HEK293 (cell line): ENCODE measurements around the gene TIMM17A.

Source experiments
- EGR2 ChIP-seq: fragments of 450-650 bp; formaldehyde crosslinking; IDR thresholded peaks from 2 replicates; pipeline ENCODE4 v1.5.1; 2016; ENCODE audit warnings: low read depth, missing biosample characterization, missing genetic modification characterization
- GLIS1 ChIP-seq: fragments of 450-650 bp; formaldehyde crosslinking; IDR thresholded peaks from 2 replicates; pipeline ENCODE4 v1.5.1; 2016; ENCODE audit warnings: missing biosample characterization, missing genetic modification characterization
- HOXD13 ChIP-seq: sonication (generic); formaldehyde crosslinking; IDR thresholded peaks from 2 replicates; pipeline ENCODE4 v1.8.0; 2022; ENCODE audit warnings: missing genetic modification reagents, borderline replicate concordance
- INSM2 ChIP-seq: fragments of 450-650 bp; formaldehyde crosslinking; IDR thresholded peaks from 2 replicates; pipeline ENCODE4 v1.5.1; 2016; ENCODE audit warnings: missing biosample characterization, missing genetic modification characterization
- KLF10 ChIP-seq: fragments of 450-650 bp; IDR thresholded peaks from 2 replicates; pipeline ENCODE4 v1.5.1; 2018; ENCODE audit warnings: missing biosample characterization, mild to moderate bottlenecking, missing genetic modification characterization
- SALL2 ChIP-seq: fragments of 450-650 bp; formaldehyde crosslinking; IDR thresholded peaks from 2 replicates; pipeline ENCODE4 v1.5.0; 2017; ENCODE audit warnings: missing biosample characterization, mild to moderate bottlenecking, missing genetic modification characterization, borderline replicate concordance
- SCRT1 ChIP-seq: fragments of 450-650 bp; formaldehyde crosslinking; IDR thresholded peaks from 2 replicates; pipeline ENCODE4 v1.5.1; 2016; ENCODE audit warnings: missing biosample characterization, missing genetic modification characterization, borderline replicate concordance
- ZBTB11 ChIP-seq: fragments of 450-650 bp; formaldehyde crosslinking; conservative IDR thresholded peaks from 2 replicates; pipeline ENCODE4 v1.5.1; 2016; ENCODE audit warnings: low read depth, missing biosample characterization, missing genetic modification characterization
- ZBTB21 ChIP-seq: fragments of 450-650 bp; formaldehyde crosslinking; IDR thresholded peaks from 2 replicates; pipeline ENCODE4 v1.5.1; 2017; ENCODE audit warnings: missing biosample characterization, missing genetic modification characterization
- ZBTB48 ChIP-seq: fragments of 450-650 bp; formaldehyde crosslinking; IDR thresholded peaks from 2 replicates; pipeline ENCODE4 v1.5.1; 2016; ENCODE audit warnings: missing biosample characterization, missing genetic modification characterization
- ZBTB6 ChIP-seq: fragments of 450-650 bp; formaldehyde crosslinking; IDR thresholded peaks from 2 replicates; pipeline ENCODE4 v1.5.1; 2017; ENCODE audit warnings: missing biosample characterization, missing genetic modification characterization
- ZBTB7A ChIP-seq: fragments of 450-650 bp; formaldehyde crosslinking; IDR thresholded peaks from 2 replicates; pipeline ENCODE4 v1.5.1; 2016; ENCODE audit warnings: low read depth, missing biosample characterization, missing genetic modification characterization
- ZEB2 ChIP-seq: fragments of 450-650 bp; formaldehyde crosslinking; IDR thresholded peaks from 2 replicates; pipeline ENCODE4 v1.5.1; 2016; ENCODE audit warnings: missing biosample characterization, missing genetic modification characterization
- ZNF148 ChIP-seq: fragments of 450-650 bp; formaldehyde crosslinking; IDR thresholded peaks from 2 replicates; pipeline ENCODE4 v1.5.0; 2017; ENCODE audit warnings: missing biosample characterization, missing genetic modification characterization, borderline replicate concordance
- ZNF169 ChIP-seq: fragments of 450-650 bp; formaldehyde crosslinking; IDR thresholded peaks from 2 replicates; pipeline ENCODE4 v1.5.1; 2016; ENCODE audit warnings: missing biosample characterization, missing genetic modification characterization
- ZNF202 ChIP-seq: fragments of 450-650 bp; formaldehyde crosslinking; IDR thresholded peaks from 2 replicates; pipeline ENCODE4 v1.5.1; 2016; ENCODE audit warnings: missing biosample characterization, missing genetic modification characterization, borderline replicate concordance
- ZNF274 ChIP-seq, 2 experiments: fragments of 200-500 bp in 1 of 2; fragments of 450-650 bp in 1 of 2; sonication (Bioruptor generic) in 1 of 2; formaldehyde crosslinking in 1 of 2; IDR thresholded peaks; 2 replicates each; pipeline versions ENCODE4 v1.5.1 to v1.6.1; 2014 to 2016; ENCODE audit warnings: borderline replicate concordance in 1 of 2, inconsistent platforms in 1 of 2, low read length in 1 of 2, missing biosample characterization in 1 of 2, missing genetic modification characterization in 1 of 2
- ZNF350 ChIP-seq: fragments of 450-650 bp; formaldehyde crosslinking; IDR thresholded peaks from 2 replicates; pipeline ENCODE4 v1.5.0; 2017; ENCODE audit warnings: missing biosample characterization, mild to moderate bottlenecking, missing genetic modification characterization
- ZNF391 ChIP-seq: fragments of 450-650 bp; formaldehyde crosslinking; IDR thresholded peaks from 2 replicates; pipeline ENCODE4 v1.5.1; 2016; ENCODE audit warnings: low read depth, missing biosample characterization, missing genetic modification characterization, borderline replicate concordance
- ZNF394 ChIP-seq: fragments of 450-650 bp; formaldehyde crosslinking; IDR thresholded peaks from 2 replicates; pipeline ENCODE4 v1.5.1; 2016; ENCODE audit warnings: missing biosample characterization, missing genetic modification characterization, mild to moderate bottlenecking, moderate library complexity, borderline replicate concordance
- ZNF449 ChIP-seq: fragments of 450-650 bp; formaldehyde crosslinking; IDR thresholded peaks from 2 replicates; pipeline ENCODE4 v1.5.1; 2017; ENCODE audit warnings: missing biosample characterization, mild to moderate bottlenecking, missing genetic modification characterization, moderate library complexity
- ZNF521 ChIP-seq: fragments of 450-650 bp; formaldehyde crosslinking; IDR thresholded peaks from 2 replicates; pipeline ENCODE4 v1.5.1; 2017; ENCODE audit warnings: missing biosample characterization, mild to moderate bottlenecking, missing genetic modification characterization
- ZNF549 ChIP-seq: fragments of 450-650 bp; IDR thresholded peaks from 2 replicates; pipeline ENCODE4 v1.5.1; 2018; ENCODE audit warnings: missing biosample characterization, missing genetic modification characterization, mild to moderate bottlenecking, inconsistent platforms, moderate library complexity
- ZNF600 ChIP-seq: fragments of 450-650 bp; formaldehyde crosslinking; IDR thresholded peaks from 2 replicates; pipeline ENCODE4 v1.5.1; 2016; ENCODE audit warnings: missing biosample characterization, missing genetic modification characterization
- ZNF610 ChIP-seq: fragments of 450-650 bp; formaldehyde crosslinking; IDR thresholded peaks from 2 replicates; pipeline ENCODE4 v1.5.1; 2016; ENCODE audit warnings: missing biosample characterization, missing genetic modification characterization, borderline replicate concordance
- ZNF664 ChIP-seq: fragments of 450-650 bp; formaldehyde crosslinking; IDR thresholded peaks from 2 replicates; pipeline ENCODE4 v1.5.1; 2016; ENCODE audit warnings: missing biosample characterization, missing genetic modification characterization
- ZNF670 ChIP-seq: fragments of 450-650 bp; formaldehyde crosslinking; IDR thresholded peaks from 2 replicates; pipeline ENCODE4 v1.5.1; 2016; ENCODE audit warnings: missing biosample characterization, missing genetic modification characterization, low read depth
- ZNF785 ChIP-seq: fragments of 450-650 bp; formaldehyde crosslinking; IDR thresholded peaks from 2 replicates; pipeline ENCODE4 v1.5.1; 2016; ENCODE audit warnings: missing biosample characterization, missing genetic modification characterization
- ZNF792 ChIP-seq: fragments of 450-650 bp; formaldehyde crosslinking; IDR thresholded peaks from 2 replicates; pipeline ENCODE4 v1.5.1; 2016; ENCODE audit warnings: missing biosample characterization, missing genetic modification characterization
- ZSCAN23 ChIP-seq: fragments of 450-650 bp; formaldehyde crosslinking; IDR thresholded peaks from 2 replicates; pipeline ENCODE4 v1.5.1; 2016; ENCODE audit warnings: missing biosample characterization, missing genetic modification characterization
- ZSCAN30 ChIP-seq: fragments of 450-650 bp; IDR thresholded peaks from 2 replicates; pipeline ENCODE4 v1.5.1; 2018; ENCODE audit warnings: missing biosample characterization, mild to moderate bottlenecking, missing genetic modification characterization, moderate library complexity

The TIMM17A gene

GRCh38 chr1:201983380-201983805 lies 28.1 kb downstream of the TIMM17A start (continued):
- no peak for TF ChIP-seq ZNF610 (tag by site-specific recombination)
- TF ChIP-seq INSM2 (tag by site-specific recombination): no peak
- TF ChIP-seq ZSCAN30 (tag by site-specific recombination): no peak
- TF ChIP-seq KLF10 (tag by site-specific recombination): no peak
- peak; percentile 30; the same call in 1 of the 2 replicates for TF ChIP-seq ZEB2 (tag by site-specific recombination)
- no peak for TF ChIP-seq ZNF394 (tag by site-specific recombination)
- no peak for TF ChIP-seq ZNF792 (tag by site-specific recombination)
- TF ChIP-seq HOXD13 (CRISPR knock-in tag): no peak
- TF ChIP-seq ZBTB21 (tag by site-specific recombination): no peak
- TF ChIP-seq SALL2 (tag by site-specific recombination): no peak
- TF ChIP-seq ZNF670 (tag by site-specific recombination): no peak
- TF ChIP-seq SCRT1 (tag by site-specific recombination): peak; percentile 58; the same call in 1 of the 2 replicates
- TF ChIP-seq ZBTB6 (tag by site-specific recombination): peak; percentile 69; the same call in 1 of the 2 replicates
- TF ChIP-seq ZBTB7A (tag by site-specific recombination): no peak
- no peak for TF ChIP-seq ZBTB11 (tag by site-specific recombination)
- TF ChIP-seq ZNF148 (tag by site-specific recombination): no peak
- no peak for TF ChIP-seq ZNF549 (tag by site-specific recombination)
- TF ChIP-seq ZNF350 (tag by site-specific recombination): no peak
- TF ChIP-seq ZNF600 (tag by site-specific recombination): peak; percentile 97; the same call in 1 of the 2 replicates
- TF ChIP-seq ZNF521: no peak
- no peak for TF ChIP-seq EGR2 (tag by site-specific recombination)
- no peak for TF ChIP-seq ZNF169 (tag by site-specific recombination)
- TF ChIP-seq ZNF391 (tag by site-specific recombination): no peak
- no peak for TF ChIP-seq ZNF449
- TF ChIP-seq ZNF202: no peak
- 0 out of 2 replicates have a peak, but pooled peaks have one; percentile 37 for TF ChIP-seq ZBTB48 (tag by site-specific recombination)
- no peak for TF ChIP-seq ZSCAN23
- no peak for TF ChIP-seq ZNF785 (tag by site-specific recombination)
- no peak for TF ChIP-seq ZNF274 (IDR thresholded peaks at IDR 0.05; ENCODE audit: low read length)
- TF ChIP-seq ZNF274 (tag by site-specific recombination; IDR thresholded peaks at IDR 0.05; ENCODE audit: borderline replicate concordance): no peak
- TF ChIP-seq ZNF664 (tag by site-specific recombination): no peak
- no peak for TF ChIP-seq GLIS1
